Spinal cord (tissue), 10 donors: Measurements from ENCODE around the gene DAPK1. TPM values are rescaled to one million over a fixed set of nuclear protein-coding genes. Genes with fewer than 3 reads are reported as not detected.
A peak's percentile ranks its signal among the peaks of the same experiment; 100 is the strongest.

ENCODE experiments used
- DNase-seq, 6 donors: peaks; one replicate each; pipeline versions ENCODE4 v3.0.0 to v3.0.0-alpha.2; 2013 to 2015; ENCODE audit warnings: low spot score in 6 of 6, low read depth in 4 of 6
- H3K27ac ChIP-seq: one replicate; pipeline ENCODE4 v1.5.1; 2013; ENCODE audit warnings: low read depth, low read length, control low read depth
- H3K27me3 ChIP-seq: one replicate; pipeline ENCODE4 v1.6.1; 2013; ENCODE audit warnings: low read length; ENCODE audit not compliant: control insufficient read depth, insufficient read depth
- H3K36me3 ChIP-seq: one replicate; pipeline ENCODE4 v1.6.1; 2013; ENCODE audit warnings: low read length; ENCODE audit not compliant: control insufficient read depth, insufficient read depth
- H3K4me1 ChIP-seq: one replicate; pipeline ENCODE4 v1.6.1; 2013; ENCODE audit warnings: low read length; ENCODE audit not compliant: control insufficient read depth, insufficient read depth
- H3K4me3 ChIP-seq: one replicate; pipeline ENCODE4 v1.5.1; 2013; ENCODE audit warnings: low read depth, low read length, control low read depth
- H3K9me3 ChIP-seq: one replicate; pipeline ENCODE4 v1.6.1; 2013; ENCODE audit warnings: low read length; ENCODE audit not compliant: control insufficient read depth, insufficient read depth
- WGBS: methylation state at CpG from one replicate; pipeline ENCODE4 v1.1.5; 2013; ENCODE audit warnings: missing lambda C conversion rate; ENCODE audit not compliant: insufficient coverage; 5-methylcytosine and 5-hydroxymethylcytosine counted together
- polyA plus RNA-seq, 2 donors: library from polyadenylated mRNA; unstranded; fragments of 120-200 nt; gene quantifications; one replicate each; pipeline ENCODE4 v1.2.1, GENCODE V29; 2013; ENCODE audit not compliant: insufficient read length in 2 of 2
- total RNA-seq, 2 donors: library from RNA; depleted of rRNA in 1 of 2; stranded (reverse); fragments of 120-200 nt in 1 of 2; fragments of >200 nt in 1 of 2; gene quantifications; one replicate each; pipeline versions ENCODE4 v1.2.3 to v1.2.4, GENCODE V29; 2013 to 2014
- donor health status: healthy.

Gene DAPK1
- total and polyA plus RNA-seq, 4 donors = 53.3 to 82.6 (median 77.9) TPM

DNA sequence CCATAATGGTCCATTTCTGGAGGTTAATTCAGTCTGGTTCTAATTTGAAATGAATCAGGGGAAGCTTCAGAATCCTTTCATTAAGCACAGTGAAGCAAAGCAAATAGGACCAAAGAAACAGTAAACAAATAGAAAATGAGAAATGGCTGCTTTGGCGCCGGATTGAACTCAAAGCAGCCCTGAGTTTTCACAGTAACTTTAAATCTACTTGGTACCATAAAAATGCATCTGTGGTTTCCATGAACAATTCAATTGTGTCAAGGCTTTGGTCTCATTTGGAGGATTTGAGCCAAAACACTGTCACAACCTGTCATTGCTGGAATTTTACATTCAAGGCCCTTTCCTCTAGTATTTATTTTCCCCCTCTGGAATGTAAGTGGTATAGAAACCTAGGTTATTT is 25.9 kb upstream of the DAPK1 start:
- no peaks in the 10 kb centered on the region for H3K27me3 ChIP-seq
- H3K9me3 ChIP-seq = no peaks in the 10 kb centered on the region
- H3K4me3 ChIP-seq = no peak overlapping the region
- no peaks in the 10 kb centered on the region for H3K36me3 ChIP-seq
- WGBS = 57% methylated on average over 2 of the region's 2 CpGs
- peaks cover 6% of the 10 kb centered on the region for H3K4me1 ChIP-seq
- peak in 2 of 6 donors; percentile 35 to 45 for DNase-seq
- H3K27ac ChIP-seq = no peak overlapping the region

DNA sequence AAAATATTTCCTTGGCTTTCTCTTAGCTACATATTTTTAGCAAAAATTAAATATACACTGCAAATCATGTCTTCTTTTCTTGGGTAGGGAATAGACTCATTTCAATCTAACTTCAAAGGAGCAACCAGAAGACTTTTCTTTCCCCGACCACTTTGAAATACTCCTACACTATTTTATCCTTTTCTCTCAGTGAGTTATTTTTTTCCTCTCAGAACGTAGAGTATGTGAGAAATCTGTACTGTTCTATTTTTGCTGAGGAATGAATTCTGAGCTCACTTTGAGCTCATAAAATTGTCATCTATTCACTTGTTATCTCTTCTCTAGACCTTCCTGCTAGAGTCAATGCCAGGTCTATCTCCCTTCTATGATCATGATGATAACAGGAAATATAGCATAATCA is 22.2 kb upstream of the DAPK1 start:
- H3K27ac ChIP-seq = no peak overlapping the region
- WGBS = no CpG with 5 or more reads among the region's 2 CpGs

DNA sequence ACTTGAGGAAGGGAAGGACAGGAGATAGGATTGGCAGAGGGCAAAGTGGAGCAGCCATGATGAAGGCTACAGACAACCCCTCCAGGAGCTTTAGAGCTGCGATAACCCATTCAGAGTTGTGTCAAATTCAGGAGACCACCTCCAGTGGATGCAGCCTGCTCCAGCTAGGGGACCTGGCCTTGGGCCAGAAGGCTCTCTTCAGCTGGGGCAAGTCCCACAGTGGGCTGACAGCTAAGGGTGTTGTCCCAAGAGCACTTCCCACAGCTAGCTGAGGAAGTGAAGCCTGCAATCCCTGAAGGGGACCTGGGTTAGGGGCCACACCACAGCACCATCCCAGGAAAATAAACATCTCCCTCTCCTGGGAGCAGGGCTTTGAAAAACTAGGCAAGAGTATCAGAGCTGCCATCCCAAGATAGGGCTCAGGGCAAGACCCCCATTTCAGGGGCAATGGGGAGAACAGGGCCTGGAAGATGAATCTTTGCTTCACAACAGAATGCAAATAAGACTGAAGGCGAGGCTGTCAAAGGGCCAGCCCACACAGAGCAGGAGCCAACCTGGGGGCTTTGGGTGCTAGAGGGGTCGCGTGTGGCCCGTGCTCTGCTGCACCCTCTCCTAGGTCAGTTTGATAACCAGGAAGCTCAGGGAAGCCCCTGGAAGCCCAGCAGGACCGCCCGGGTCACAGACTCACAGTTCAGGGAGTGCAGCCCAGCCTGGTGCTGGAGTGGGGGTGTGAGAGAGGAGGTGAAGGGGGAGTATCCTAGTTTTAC is 19.3 kb upstream of the DAPK1 start:
- no peak for DNase-seq
- H3K27me3 ChIP-seq = no peaks in the 10 kb centered on the region

More for the DNA sequence above, 22.2 kb upstream of the DAPK1 start:
- DNase-seq = peak in 2 of 6 donors; percentile 25 to 35
- Histone ChIP-seq H3K9me3 (no peaks in the 10 kb centered on the region), H3K27me3 (no peaks in the 10 kb centered on the region), H3K4me1 (peaks cover 6% of the 10 kb centered on the region), H3K4me3 (no peak overlapping the region), H3K36me3 (no peaks in the 10 kb centered on the region)

DNA sequence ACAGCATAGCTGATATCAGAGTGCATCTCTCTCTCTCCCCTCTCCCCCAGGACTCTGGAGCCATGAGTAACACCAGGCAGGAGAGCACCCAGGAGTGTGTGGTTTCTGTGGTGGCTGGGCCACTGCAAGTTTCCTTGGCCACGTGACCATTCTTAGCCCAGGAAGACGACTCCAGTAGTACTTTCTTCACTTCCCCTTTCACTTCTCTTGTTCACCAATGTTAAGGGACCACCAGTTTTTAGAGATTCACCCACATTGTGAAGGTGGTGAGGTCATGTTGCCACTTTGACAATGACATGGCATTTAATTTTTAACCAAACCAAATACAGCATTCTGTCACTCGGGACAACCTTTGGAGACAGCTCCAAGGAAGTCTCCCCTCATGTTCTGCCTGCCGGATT is 17.9 kb upstream of the DAPK1 start:
- no peak for DNase-seq
- WGBS = no CpG with 5 or more reads among the region's 4 CpGs
- H3K4me3 ChIP-seq = no peak overlapping the region
- H3K27me3 ChIP-seq = no peaks in the 10 kb centered on the region
- no peaks in the 10 kb centered on the region for H3K4me1 ChIP-seq
- H3K36me3 ChIP-seq = no peaks in the 10 kb centered on the region
- no peaks in the 10 kb centered on the region for H3K9me3 ChIP-seq
- H3K27ac ChIP-seq = no peak overlapping the region

More for the DNA sequence above, 19.3 kb upstream of the DAPK1 start:
- H3K9me3 ChIP-seq = no peaks in the 10 kb centered on the region
- H3K4me3 ChIP-seq = no peak overlapping the region
- H3K27ac ChIP-seq = no peak overlapping the region
- no peaks in the 10 kb centered on the region for H3K36me3 ChIP-seq
- no peaks in the 10 kb centered on the region for H3K4me1 ChIP-seq
- WGBS = 88% methylated on average over 7 of the region's 7 CpGs

DNA sequence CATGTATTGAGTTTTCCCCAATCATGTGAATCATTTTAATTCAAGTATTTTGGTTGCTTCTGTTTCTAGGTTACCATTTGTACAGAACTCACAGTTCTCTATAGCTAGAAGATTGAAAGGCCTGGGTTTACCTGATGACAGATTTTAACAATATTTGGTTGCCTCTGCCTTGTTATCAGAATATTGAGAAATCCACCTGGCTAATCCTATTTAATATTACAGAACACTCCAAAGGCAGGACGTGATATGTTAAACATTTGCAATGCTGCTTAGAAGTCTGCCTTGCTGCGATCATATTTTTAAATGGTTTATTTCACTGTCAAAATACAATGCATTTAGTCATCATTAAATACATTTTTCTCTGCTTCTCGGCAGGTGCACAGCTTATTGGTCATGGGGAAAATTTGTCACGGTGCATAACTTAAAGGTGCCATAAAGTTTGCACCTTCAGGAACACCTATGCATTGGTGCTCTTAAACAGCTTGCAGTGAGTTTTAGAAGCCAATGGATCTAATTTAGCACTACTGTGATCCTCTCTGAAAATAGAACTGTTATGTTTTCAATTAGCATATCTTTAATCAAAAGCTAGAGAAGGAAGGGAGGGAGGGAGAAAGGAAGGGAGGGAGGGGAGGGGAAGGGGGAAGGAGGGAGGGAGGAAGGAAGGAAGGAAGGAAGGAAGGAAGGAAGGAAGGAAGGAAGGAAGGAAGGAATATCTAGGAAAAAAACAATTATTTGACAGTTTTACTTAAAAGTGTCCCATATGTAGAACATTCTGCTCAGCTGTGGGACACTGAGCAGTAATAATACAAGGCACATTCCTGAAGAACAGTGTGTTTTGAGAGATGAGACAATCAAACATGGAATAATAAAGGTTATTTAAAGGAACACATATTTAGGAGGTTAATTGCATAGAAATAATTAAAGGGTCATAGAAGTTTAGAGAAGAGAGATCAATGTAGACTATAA is 15.5 kb upstream of the DAPK1 start:
- Histone ChIP-seq H3K27ac (no peak overlapping the region), H3K27me3 (no peaks in the 10 kb centered on the region), H3K4me1 (no peaks in the 10 kb centered on the region), H3K9me3 (no peaks in the 10 kb centered on the region), H3K4me3 (no peak overlapping the region), H3K36me3 (no peaks in the 10 kb centered on the region)
- WGBS = 82% methylated on average over 2 of the region's 4 CpGs
- DNase-seq = no peak

DNA sequence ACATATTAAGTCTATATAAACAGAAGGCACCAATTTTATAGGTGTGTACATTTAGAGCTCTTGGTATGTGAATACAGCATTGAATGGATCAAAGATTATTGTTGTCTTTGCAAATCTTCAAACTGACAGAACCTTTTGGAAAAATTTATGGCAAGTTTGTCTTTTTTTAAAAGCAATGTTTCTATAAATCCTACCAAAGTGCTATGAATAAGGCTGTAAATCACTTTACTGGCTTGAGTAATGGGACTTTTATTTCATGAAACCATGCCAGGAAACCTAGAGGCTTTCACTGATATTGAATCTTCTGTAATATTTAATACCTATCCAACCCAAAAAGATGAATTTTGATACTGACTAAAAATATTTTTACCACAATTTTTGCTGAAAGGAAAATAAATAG is 7.4 kb upstream of the DAPK1 start:
- Histone ChIP-seq H3K4me1 (no peaks in the 10 kb centered on the region), H3K4me3 (no peak overlapping the region), H3K36me3 (no peaks in the 10 kb centered on the region), H3K27me3 (peaks cover 9% of the 10 kb centered on the region), H3K27ac (no peak overlapping the region), H3K9me3 (no peaks in the 10 kb centered on the region)
- DNase-seq = no peak

DNA sequence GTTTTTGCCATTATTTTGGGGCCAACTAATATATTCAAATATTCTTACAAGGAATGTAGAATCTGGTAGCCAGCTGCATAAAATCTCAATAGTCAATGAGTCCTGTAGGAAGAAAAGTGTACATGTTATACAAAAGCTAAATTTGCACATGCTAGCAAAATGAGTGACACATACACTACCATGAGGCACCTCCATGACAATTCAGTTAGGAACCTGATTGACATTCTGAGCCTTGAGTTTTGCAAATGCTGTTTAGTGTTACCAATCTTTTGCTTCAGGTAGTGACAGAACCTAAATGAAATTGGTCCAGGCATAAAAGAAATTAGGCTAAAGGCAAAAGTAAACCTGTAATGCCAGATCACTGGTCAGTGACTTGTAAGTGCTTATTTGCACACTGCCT is 6.8 kb upstream of the DAPK1 start:
- Histone ChIP-seq H3K9me3 (no peaks in the 10 kb centered on the region), H3K27me3 (peaks cover 9% of the 10 kb centered on the region), H3K27ac (no peak overlapping the region), H3K4me1 (no peaks in the 10 kb centered on the region), H3K4me3 (no peak overlapping the region), H3K36me3 (no peaks in the 10 kb centered on the region)
- DNase-seq = no peak

DNA sequence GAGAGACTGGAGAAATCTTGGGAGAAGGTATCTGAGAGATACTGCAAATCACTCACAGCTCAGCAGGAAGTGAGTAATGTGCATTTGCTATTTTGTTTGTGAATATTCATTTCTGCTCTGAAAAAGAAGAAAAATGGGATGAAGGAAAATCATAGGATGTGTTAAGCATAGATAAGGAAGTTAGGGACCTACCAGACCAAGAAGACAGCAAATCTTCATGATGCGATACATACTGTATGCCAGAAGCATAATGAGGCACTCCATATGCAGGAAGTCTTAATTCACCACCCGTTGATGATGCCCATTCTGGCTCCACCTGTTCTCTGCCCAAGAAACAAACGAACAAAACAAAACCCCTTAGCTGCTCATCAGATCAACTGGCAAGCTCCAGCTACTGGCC is 6.1 kb upstream of the DAPK1 start:
- H3K9me3 ChIP-seq = no peaks in the 10 kb centered on the region
- no peaks in the 10 kb centered on the region for H3K36me3 ChIP-seq
- WGBS = 59% methylated on average over 3 of the region's 3 CpGs
- DNase-seq = no peak
- H3K4me1 ChIP-seq = no peaks in the 10 kb centered on the region
- H3K27ac ChIP-seq = no peak overlapping the region
- peaks cover 9% of the 10 kb centered on the region for H3K27me3 ChIP-seq
- H3K4me3 ChIP-seq = no peak overlapping the region

DNA sequence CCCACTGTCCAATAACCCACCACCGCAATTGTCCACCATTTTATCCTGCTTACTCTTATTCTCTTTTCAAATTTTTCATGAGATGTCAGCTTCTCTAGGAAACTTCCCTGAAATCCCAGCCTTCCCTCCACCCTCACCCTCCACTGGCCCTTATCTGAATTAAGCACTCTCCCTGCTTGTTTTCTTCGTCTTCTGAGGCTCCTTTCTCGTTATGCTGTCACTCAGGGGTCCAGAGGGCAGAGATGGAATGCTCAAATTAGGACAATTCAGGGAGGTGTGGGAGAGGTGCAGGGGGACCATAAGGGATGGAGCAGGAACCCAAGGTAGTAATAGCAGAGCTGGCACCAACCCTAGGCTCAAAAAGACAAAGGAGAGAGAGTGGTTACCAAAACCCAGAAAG is 5.0 kb upstream of the DAPK1 start:
- WGBS = 0% methylated on average over 1 of the region's 3 CpGs

More for the DNA sequence above, 5.0 kb upstream of the DAPK1 start:
- H3K27ac ChIP-seq = no peak overlapping the region
- no peak for DNase-seq
- H3K9me3 ChIP-seq = no peaks in the 10 kb centered on the region
- H3K36me3 ChIP-seq = no peaks in the 10 kb centered on the region
- no peak overlapping the region for H3K4me3 ChIP-seq
- peaks cover 12% of the 10 kb centered on the region for H3K27me3 ChIP-seq
- peaks cover 4% of the 10 kb centered on the region for H3K4me1 ChIP-seq
